Measurements from ENCODE around the gene DMPK. TPM values are rescaled to one million over a fixed set of nuclear protein-coding genes. Genes with fewer than 3 reads are reported as not detected.
"Not testable (repeated sequence)": the region's sequence is repeated elsewhere in the genome, so short reads cannot be mapped to it uniquely, and the experiment has no call there.

DMPK gene
- total RNA-seq, 3 donors from 2014 or later: 16.0 to 25.6 (median 24.5) TPM

DNA sequence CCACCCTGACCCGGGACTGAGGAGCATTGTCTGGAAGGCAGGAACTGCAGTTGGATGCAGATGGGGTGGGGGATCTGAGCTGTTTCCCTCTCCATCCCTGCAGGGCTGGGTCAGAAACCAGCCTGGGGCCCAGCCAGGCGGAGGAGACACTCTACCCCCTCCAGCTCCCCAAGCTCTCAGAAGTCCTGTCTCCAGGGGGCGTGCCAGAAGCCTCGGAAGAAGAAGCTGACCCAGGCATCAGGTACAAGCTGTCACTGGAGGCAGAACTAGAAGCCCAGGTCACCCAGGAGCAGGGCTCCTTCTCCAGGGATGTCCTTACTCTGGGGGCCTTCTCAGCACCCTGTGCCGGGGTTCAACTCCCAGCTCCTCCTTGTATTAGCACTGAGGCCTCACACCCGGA is 28.7 kb downstream of the DMPK start:
- no peak overlapping the region for H3K27ac ChIP-seq
- H3K27me3 ChIP-seq: no peaks in the 10 kb centered on the region
- H3K36me3 ChIP-seq: no peaks in the 10 kb centered on the region
- no peak for TF ChIP-seq POLR2A (IDR thresholded peaks at IDR 0.05)
- intact Hi-C loops (cut with DNase I; ENCODE audit: low total_unique reads): no loop called here
- no peak overlapping the region for H3K4me3 ChIP-seq
- DNase-seq (ENCODE audit: low spot score in 2 of 2): no peak
- H3K4me1 ChIP-seq: no peaks in the 10 kb centered on the region
- no peaks in the 10 kb centered on the region for H3K9me3 ChIP-seq

DNA sequence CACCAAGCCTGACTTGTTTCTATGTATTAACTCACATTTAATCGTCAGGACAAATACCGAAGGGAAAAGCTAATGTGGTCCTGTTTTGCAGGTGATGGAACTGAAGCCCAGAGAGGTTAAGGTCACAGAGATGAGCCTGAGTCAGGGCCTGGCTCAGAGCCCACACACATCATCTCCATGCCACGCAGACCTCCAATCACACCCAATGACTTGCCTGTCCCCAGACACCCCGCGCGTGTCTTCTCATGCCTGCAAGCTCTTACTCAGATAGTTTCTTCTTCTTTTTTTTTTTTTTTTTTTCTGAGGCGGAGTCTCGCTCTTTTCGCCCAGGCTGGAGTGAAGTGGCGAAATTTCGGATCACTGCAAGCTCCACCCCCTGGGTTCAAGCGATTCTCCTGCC is 29.7 kb downstream of the DMPK start:
- Histone ChIP-seq H3K9me3 (no peaks in the 10 kb centered on the region), H3K4me3 (no peak overlapping the region), H3K36me3 (no peaks in the 10 kb centered on the region), H3K27ac (no peak overlapping the region), H3K27me3 (no peaks in the 10 kb centered on the region), H3K4me1 (no peaks in the 10 kb centered on the region)
- TF ChIP-seq POLR2A (IDR thresholded peaks at IDR 0.05) (no peak), POLR2AphosphoS5 (IDR thresholded peaks at IDR 0.05) (no peak)
- TF ChIP-seq, protein P1, sequence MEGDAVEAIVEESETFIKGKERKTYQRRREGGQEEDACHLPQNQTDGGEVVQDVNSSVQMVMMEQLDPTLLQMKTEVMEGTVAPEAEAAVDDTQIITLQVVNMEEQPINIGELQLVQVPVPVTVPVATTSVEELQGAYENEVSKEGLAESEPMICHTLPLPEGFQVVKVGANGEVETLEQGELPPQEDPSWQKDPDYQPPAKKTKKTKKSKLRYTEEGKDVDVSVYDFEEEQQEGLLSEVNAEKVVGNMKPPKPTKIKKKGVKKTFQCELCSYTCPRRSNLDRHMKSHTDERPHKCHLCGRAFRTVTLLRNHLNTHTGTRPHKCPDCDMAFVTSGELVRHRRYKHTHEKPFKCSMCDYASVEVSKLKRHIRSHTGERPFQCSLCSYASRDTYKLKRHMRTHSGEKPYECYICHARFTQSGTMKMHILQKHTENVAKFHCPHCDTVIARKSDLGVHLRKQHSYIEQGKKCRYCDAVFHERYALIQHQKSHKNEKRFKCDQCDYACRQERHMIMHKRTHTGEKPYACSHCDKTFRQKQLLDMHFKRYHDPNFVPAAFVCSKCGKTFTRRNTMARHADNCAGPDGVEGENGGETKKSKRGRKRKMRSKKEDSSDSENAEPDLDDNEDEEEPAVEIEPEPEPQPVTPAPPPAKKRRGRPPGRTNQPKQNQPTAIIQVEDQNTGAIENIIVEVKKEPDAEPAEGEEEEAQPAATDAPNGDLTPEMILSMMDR (IDR thresholded peaks at IDR 0.05): no peak
- DNase-seq (ENCODE audit: low spot score in 2 of 2): no peak
- intact Hi-C loops (cut with DNase I; ENCODE audit: low total_unique reads): no loop called here

DNA sequence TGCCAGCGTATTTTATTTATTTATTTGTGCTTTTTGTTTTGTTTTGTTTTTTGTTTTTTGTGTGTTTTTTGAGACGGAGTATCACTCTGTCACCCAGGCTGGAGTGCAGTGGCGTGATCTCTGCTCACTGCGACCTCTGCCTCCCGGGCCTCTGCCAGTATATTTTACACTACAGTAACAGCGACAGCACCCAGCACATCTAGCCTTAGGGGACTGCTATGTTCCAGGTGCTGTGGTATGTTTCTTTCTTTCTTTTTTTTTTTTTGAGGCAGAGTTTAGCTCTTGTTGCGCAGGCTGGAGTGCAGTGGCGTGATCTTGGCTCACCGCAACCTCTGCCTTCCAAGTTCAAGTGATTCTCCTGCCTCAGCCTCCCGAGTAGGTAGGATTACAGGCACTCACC is 30.8 kb downstream of the DMPK start:
- H3K36me3 ChIP-seq; H3K4me3 ChIP-seq; H3K27ac ChIP-seq; H3K27me3 ChIP-seq; DNase-seq (ENCODE audit: low spot score in 2 of 2); intact Hi-C loops (cut with DNase I; ENCODE audit: low total_unique reads); H3K4me1 ChIP-seq; H3K9me3 ChIP-seq: not testable (repeated sequence)

DNA sequence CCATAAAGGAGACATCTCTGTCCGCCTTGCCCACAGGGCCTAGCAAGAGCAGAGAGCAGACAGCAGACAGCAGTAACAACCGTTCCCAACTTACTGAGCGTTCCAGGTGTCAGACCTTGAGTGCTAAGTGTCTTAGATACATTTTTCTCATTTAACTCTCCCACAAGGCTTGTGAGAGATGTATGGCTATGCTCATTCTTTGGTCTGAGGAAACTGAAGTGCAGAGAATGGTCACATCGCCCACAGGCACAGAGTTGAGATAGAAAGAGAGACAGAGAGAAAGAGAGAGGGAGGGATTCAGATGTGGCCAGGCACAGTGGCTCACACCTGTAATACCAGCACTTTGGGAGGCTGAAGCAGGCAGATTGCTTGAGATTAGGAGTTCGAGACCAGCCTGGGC is 34.8 kb downstream of the DMPK start:
- H3K27me3 ChIP-seq: no peaks in the 10 kb centered on the region
- H3K36me3 ChIP-seq: no peaks in the 10 kb centered on the region
- no peak overlapping the region for H3K27ac ChIP-seq
- no peak for DNase-seq (ENCODE audit: low spot score in 2 of 2)
- no peaks in the 10 kb centered on the region for H3K9me3 ChIP-seq
- no peaks in the 10 kb centered on the region for H3K4me1 ChIP-seq
- intact Hi-C loops (cut with DNase I; ENCODE audit: low total_unique reads): no loop called here
- TF ChIP-seq POLR2AphosphoS5 (IDR thresholded peaks at IDR 0.05): no peak
- TF ChIP-seq, protein P1 (IDR thresholded peaks at IDR 0.05): no peak
- no peak for TF ChIP-seq POLR2A (IDR thresholded peaks at IDR 0.05)
- no peak overlapping the region for H3K4me3 ChIP-seq

DNA sequence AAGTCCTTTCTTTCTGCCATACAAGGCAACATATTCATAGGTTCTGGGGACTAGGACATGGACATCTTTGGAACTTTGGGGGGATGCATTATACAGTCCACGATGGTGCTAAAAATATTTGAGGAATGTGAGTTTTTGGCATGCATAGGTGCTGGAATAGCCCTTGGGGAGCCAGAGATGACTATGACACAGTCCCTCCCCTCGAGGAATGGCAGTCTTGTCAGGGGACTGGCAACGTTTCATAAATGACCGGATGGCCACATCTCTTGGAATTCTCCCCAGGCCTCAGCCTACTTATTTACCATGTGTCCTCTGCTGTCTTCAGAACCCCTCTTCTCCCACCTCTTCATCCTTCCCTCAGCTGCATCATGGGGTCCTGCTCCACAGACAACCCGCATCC is 35.4 kb downstream of the DMPK start:
- H3K27ac ChIP-seq: no peak overlapping the region
- TF ChIP-seq POLR2AphosphoS5 (IDR thresholded peaks at IDR 0.05) (no peak), POLR2A (IDR thresholded peaks at IDR 0.05) (no peak)
- TF ChIP-seq, protein P1 (IDR thresholded peaks at IDR 0.05): no peak
- H3K36me3 ChIP-seq: no peaks in the 10 kb centered on the region
- intact Hi-C loops (cut with DNase I; ENCODE audit: low total_unique reads): no loop called here
- H3K9me3 ChIP-seq: no peaks in the 10 kb centered on the region
- no peak for DNase-seq (ENCODE audit: low spot score in 2 of 2)
- no peaks in the 10 kb centered on the region for H3K27me3 ChIP-seq
- H3K4me3 ChIP-seq: no peak overlapping the region
- no peaks in the 10 kb centered on the region for H3K4me1 ChIP-seq

DNA sequence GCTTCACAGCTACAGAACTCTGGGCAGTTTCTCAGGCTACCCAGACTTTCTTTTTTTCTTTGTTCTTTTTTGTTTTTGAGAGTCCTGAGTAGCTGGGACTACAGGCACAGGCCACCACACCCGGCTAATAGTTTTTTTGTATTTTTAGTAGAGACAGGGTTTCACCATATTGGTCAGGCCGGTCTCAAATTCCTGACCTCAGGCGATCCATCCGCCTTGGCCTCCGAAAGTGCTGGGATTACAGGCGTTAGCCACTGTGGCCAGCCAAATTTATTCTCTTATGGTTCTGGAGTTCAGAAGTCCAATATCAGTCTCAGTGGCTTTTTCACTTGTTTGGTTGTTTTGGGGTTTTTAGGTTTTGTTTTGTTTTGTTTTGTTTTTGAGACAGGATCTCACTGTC is 36.7 kb downstream of the DMPK start:
- Histone ChIP-seq H3K9me3 (no peaks in the 10 kb centered on the region), H3K27me3 (no peaks in the 10 kb centered on the region), H3K36me3 (no peaks in the 10 kb centered on the region), H3K27ac (no peak overlapping the region), H3K4me1 (no peaks in the 10 kb centered on the region), H3K4me3 (no peak overlapping the region)
- TF ChIP-seq POLR2AphosphoS5 (IDR thresholded peaks at IDR 0.05) (no peak), POLR2A (IDR thresholded peaks at IDR 0.05) (no peak)
- TF ChIP-seq, protein P1 (IDR thresholded peaks at IDR 0.05): no peak
- intact Hi-C loops (cut with DNase I; ENCODE audit: low total_unique reads): no loop called here
- DNase-seq (ENCODE audit: low spot score in 2 of 2): no peak

All from breast epithelium (tissue), 4 donors.